Right hindlimb (tissue), 1 donor: ENCODE results near the gene CLSTN3.

ENCODE experiments used
- DNase-seq: peaks from one replicate; pipeline ENCODE4 v3.0.0-alpha.2; 2018

The CLSTN3 gene

GRCh38 chr12:7193674-7194073, 63.5 kb downstream of the CLSTN3 start:
- DNase-seq: no peak

GRCh38 chr12:7197841-7198240, 67.7 kb downstream of the CLSTN3 start:
- no peak for DNase-seq

GRCh38 chr12:7203109-7203508, 72.9 kb downstream of the CLSTN3 start:
- no peak for DNase-seq

DNA sequence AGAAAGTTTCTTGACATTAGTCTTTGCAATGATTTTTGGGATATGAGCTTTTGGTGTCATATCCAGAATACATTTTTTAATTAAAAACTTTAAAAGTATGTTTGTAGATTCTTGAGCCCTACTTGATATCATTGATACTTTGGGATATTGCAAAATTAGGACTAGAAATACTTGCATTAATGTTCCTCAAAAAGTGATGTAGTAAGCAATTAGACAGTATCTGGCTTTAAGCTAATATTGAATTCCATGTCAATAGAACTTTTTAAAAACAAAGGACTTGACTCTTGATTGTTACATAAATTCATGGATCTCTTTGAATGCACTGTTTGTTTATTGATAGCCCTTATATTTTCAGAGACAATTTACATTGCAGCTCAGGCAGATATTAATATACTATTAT, 74.9 kb downstream of the CLSTN3 start:
- no peak for DNase-seq

DNA sequence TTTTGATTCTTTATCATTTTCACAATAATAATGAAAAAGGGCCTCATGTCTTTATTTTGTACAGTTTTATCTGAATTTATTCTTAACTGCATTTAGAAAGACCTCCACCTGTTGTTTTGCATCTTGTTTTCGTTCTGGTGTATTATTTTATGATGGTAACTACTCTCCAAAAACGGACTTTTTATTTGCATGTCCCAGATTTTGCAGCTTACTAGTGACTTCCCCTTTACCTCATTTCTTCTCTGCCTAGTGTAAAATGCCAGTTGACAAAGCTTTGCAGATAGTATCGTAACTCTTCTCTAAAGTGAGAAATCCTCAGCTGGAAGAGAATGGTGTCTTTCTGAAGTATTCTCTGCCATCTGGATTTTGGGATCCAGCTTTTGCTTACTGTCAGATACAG, 76.5 kb downstream of the CLSTN3 start:
- DNase-seq: no peak

- DNase-seq: no peak
Measured at GRCh38 chr12:7207866-7208625, 77.9 kb downstream of the CLSTN3 start.
